ENCODE data around the gene NOTCH1. TPM values are rescaled to one million over a fixed set of nuclear protein-coding genes. Genes with fewer than 3 reads are reported as not detected.

Gene NOTCH1
- total and polyA plus RNA-seq, 9 donors = 16.7 to 39.5 (median 27.1) TPM

DNA sequence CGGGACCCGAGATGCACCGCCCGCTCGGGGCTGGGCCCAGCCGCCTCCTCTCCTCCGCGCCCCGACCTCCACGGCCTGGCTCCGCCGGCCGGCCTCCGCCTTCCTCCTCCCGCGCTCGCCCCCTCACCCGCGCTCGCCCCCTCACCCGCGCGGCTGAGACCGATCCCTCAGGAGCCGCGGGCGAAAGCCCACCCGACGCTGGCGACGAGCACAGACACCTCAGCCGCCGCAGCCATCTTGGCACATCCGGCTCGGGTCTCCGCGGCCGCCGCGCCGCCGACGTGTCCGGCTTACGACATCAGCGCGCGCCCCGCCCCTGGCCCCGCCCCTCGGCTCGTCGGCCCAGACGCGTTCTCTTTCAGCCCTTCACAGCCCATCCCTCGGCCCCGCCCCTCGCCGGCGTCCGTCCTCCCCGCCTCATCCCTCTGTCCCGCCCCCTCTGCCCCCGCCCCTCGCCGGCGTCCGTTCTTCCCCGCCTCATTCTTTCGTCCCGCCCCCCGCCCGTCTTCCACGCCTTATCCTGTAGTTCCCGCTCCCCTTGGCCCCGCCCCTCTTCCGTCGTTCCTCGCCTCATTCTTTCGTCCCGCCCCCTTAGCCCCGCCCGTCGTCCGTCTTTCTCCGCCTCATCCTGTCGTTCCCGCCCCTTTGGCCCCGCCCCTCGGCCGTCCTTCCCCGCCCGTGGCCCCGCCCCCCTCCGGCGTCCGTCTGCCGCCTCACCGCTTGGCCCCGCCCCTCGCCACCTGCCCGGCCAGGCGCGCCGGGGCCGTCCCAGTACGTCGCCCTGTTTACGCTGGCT lies 62.9 kb downstream of the NOTCH1 start, which contains the start of gene SEC16A:
SEC16A (minus strand) TSS at position 248 of the 796 bp plus-strand sequence. CDS start 5,425 bp downstream, outside the sequence.
- Histone ChIP-seq H3K36me3 (ENCODE audit: control insufficient read depth, insufficient read depth, low read length) (peaks cover 5% of the 10 kb centered on the region), H3K27ac (ENCODE audit: low read length) (peak within 1 kb of the TSS; percentile 100), H3K27me3 (ENCODE audit: control insufficient read depth, insufficient read depth, low read length) (no peaks in the 10 kb centered on the region), H3K4me3 (ENCODE audit: low read length) (peak within 1 kb of the TSS; percentile 80), H3K9me3 (replicated peaks; ENCODE audit: control insufficient read depth, low read depth, low read length) (no peaks in the 10 kb centered on the region), H3K4me1 (ENCODE audit: control insufficient read depth, insufficient read depth, low read length) (peaks cover 23% of the 10 kb centered on the region)
- WGBS (ENCODE audit: insufficient coverage) = under 1% methylated on average over 78 of the region's 109 CpGs
- peak; percentile 99 for DNase-seq

DNA sequence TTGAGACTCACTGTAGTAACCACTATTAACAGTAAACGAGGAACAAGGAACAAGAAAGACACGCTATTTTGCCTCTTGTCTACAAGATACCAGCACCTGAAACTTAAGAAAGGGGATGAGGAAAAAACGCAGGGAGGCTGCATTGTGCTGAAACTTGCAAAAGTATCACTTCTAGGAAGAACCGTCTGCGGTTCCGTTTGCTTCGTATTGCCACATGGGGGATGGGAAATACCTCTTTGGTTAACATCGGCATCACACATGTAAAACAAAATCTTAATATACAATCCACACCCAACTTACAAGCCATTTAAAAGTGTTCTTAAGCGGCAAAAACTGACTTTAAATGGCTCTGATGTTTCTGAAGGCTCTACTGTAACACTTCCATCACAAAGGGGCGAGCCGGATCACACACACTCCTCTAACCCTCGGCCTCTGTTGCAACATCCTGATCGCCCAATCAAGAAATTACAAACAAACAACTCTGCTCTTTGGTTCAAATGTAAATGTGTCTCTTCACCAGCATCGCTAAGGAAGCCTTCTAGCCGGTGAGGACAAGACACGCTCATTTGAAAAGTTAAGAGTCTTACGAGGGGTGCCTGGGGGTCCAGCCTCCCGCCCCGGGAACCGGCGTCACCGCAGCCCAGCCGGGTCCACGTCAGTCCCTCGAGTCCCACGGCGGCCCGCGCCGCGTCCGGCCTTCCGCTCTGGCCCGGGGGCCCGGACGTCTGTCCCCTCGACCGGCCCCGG lies 63.6 kb downstream of the NOTCH1 start:
- peak; percentile 62 for DNase-seq
- H3K9me3 ChIP-seq (replicated peaks; ENCODE audit: control insufficient read depth, low read depth, low read length) = no peaks in the 10 kb centered on the region
- H3K4me3 ChIP-seq (ENCODE audit: low read length) = peak overlapping the region; percentile 80
- no peaks in the 10 kb centered on the region for H3K27me3 ChIP-seq (ENCODE audit: control insufficient read depth, insufficient read depth, low read length)
- H3K36me3 ChIP-seq (ENCODE audit: control insufficient read depth, insufficient read depth, low read length) = peaks cover 12% of the 10 kb centered on the region
- 0% methylated on average over 31 of the region's 39 CpGs for WGBS (ENCODE audit: insufficient coverage)
- H3K4me1 ChIP-seq (ENCODE audit: control insufficient read depth, insufficient read depth, low read length) = peaks cover 23% of the 10 kb centered on the region
- peak overlapping the region; percentile 94 for H3K27ac ChIP-seq (ENCODE audit: low read length)

DNA sequence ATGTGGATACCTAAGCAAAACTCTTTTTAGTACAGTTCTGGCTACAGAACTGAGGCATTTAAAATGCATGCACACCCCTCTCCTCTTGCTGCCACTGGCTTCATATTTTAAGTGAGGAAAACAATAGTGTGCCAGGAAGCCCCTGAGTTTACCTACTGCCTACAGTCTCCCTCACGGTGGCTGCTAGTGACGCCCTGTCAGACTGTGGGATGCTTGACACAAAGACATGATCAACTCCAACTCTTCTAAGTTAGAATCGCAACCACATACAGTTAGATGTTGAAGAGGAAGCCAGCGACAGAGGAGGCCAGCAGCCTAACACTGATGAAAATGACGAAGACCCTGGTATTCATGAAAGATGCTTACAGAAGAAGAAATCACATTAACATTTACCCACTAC lies 64.3 kb downstream of the NOTCH1 start:
- peak overlapping the region; percentile 80 for H3K4me3 ChIP-seq (ENCODE audit: low read length)
- peaks cover 23% of the 10 kb centered on the region for H3K4me1 ChIP-seq (ENCODE audit: control insufficient read depth, insufficient read depth, low read length)
- peak overlapping the region; percentile 94 for H3K27ac ChIP-seq (ENCODE audit: low read length)
- DNase-seq = no peak
- H3K36me3 ChIP-seq (ENCODE audit: control insufficient read depth, insufficient read depth, low read length) = peaks cover 19% of the 10 kb centered on the region
- WGBS (ENCODE audit: insufficient coverage) = no CpG with 5 or more reads among the region's 5 CpGs
- H3K9me3 ChIP-seq (replicated peaks; ENCODE audit: control insufficient read depth, low read depth, low read length) = no peaks in the 10 kb centered on the region
- no peaks in the 10 kb centered on the region for H3K27me3 ChIP-seq (ENCODE audit: control insufficient read depth, insufficient read depth, low read length)

DNA sequence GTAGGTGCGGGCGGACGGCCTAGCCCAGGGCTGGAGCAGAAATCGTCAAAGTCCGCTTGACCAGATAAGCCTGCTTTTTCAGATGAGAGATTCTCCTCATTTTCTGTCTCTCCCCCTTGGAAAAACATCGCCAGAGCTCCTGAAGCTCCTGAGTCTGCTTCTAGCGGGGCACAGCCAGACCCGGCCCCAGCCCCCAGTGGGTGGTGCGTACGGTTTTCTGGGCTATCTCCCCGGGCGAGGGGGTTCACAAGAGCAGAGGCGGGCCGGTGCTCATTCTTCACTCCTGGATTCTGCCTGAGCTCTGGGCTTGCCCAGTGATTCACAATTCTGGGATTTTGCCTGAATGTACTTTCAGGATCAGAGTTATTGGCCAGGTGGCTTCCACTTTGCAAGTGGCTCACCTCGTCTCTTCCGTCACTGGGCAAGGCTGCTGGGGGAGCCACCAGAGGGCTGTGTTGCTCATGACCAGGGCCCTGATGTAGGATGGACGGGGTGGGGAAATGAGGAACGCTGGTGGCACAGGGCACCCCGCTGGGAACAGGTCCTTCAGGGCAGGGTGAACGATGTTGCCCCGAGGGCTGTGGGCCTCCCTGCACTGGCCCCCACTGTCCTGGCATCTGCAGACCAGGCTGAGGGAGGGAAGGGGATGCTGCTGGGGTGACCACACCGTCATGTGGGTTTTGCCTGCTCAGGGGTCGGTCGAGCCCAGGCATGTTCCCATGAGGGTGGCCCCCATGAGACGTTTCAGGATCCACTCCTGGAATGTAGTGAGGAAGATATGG lies 69.3 kb downstream of the NOTCH1 start:
- no peaks in the 10 kb centered on the region for H3K9me3 ChIP-seq (replicated peaks; ENCODE audit: control insufficient read depth, low read depth, low read length)
- no peaks in the 10 kb centered on the region for H3K27me3 ChIP-seq (ENCODE audit: control insufficient read depth, insufficient read depth, low read length)
- H3K4me1 ChIP-seq (ENCODE audit: control insufficient read depth, insufficient read depth, low read length) = peaks cover 4% of the 10 kb centered on the region
- no peak for DNase-seq
- WGBS (ENCODE audit: insufficient coverage) = 88% methylated on average over 15 of the region's 25 CpGs
- no peak overlapping the region for H3K27ac ChIP-seq (ENCODE audit: low read length)
- no peak overlapping the region for H3K4me3 ChIP-seq (ENCODE audit: low read length)
- H3K36me3 ChIP-seq (ENCODE audit: control insufficient read depth, insufficient read depth, low read length) = peaks cover 69% of the 10 kb centered on the region

DNA sequence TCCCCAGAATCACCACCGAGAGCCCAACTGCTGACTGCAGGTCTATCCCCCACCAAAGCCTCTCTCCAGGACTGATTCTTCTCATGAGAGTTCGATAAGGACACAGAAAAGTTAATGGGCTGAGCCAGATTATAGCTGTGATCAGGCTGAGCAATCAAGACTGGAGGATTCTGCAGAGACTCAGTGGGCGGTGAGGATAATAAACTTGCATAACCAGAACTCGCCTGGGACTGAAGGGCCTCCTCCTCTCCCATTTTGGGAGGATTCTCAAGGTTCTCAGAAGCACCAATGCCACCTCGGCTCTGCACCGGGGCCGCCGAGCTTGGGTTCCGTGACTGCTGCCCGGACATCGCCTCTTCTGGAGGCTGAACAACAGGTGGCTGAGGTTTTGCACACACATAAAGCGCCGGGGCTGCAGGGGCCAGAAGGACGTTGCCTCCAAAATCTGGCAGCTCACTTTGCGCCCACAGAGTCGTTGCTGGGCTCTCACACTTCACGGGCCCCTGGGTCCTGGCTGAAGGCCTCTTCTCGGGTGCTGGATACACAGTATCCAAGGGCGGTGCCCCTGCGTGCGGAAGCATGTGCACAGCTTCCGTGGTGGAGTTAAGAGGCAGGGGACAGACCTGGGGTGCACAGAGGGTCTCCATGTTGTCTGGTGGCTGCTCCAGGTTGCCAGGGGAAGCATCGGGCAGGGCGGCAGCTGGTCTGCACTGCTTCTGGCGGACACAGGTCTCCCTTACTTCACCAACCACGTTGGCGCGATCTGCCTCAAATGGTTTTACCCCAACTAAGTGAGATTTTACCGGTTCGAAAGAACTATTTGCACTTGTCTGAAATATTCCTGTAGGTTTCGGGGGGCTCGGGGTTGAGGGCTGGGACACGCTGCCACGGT lies 70.6 kb downstream of the NOTCH1 start:
- no peak for DNase-seq
- H3K27ac ChIP-seq (ENCODE audit: low read length) = no peak overlapping the region
- H3K36me3 ChIP-seq (ENCODE audit: control insufficient read depth, insufficient read depth, low read length) = peaks cover 82% of the 10 kb centered on the region
- H3K4me3 ChIP-seq (ENCODE audit: low read length) = no peak overlapping the region
- no peaks in the 10 kb centered on the region for H3K27me3 ChIP-seq (ENCODE audit: control insufficient read depth, insufficient read depth, low read length)
- no peaks in the 10 kb centered on the region for H3K4me1 ChIP-seq (ENCODE audit: control insufficient read depth, insufficient read depth, low read length)
- 96% methylated on average over 32 of the region's 34 CpGs for WGBS (ENCODE audit: insufficient coverage)
- H3K9me3 ChIP-seq (replicated peaks; ENCODE audit: control insufficient read depth, low read depth, low read length) = no peaks in the 10 kb centered on the region

DNA sequence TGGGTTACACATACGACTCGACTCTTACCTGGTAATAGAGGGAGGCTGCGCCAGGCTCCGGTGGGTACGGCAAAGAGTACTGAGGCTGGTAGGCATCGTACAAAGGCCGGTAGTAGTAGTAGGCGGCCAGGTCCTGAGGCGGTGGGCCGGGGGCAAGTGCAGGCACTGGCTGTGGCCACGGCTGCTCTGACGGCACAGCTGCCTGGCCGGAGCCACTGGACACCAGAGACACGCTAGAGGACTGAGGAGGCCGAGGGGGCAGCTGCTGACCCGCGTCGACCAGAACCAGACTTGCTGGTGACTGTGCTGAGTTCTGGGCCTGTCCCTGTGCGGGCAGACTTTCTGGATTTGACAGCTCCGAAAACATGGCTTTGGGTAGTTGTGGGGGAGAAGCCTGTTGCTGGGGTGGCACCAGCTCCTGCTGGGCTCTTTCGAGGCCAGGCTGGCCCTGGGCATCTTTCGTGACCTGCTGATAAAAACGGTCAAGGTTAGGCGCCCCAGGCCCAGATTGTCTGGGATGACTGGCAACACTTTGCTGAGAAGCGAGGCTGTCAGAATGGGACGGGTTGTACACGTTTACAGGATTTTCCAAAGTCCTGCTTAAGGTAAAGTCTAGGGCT lies 71.7 kb downstream of the NOTCH1 start:
- Histone ChIP-seq H3K36me3 (ENCODE audit: control insufficient read depth, insufficient read depth, low read length) (peaks cover 92% of the 10 kb centered on the region), H3K9me3 (replicated peaks; ENCODE audit: control insufficient read depth, low read depth, low read length) (no peaks in the 10 kb centered on the region), H3K27me3 (ENCODE audit: control insufficient read depth, insufficient read depth, low read length) (no peaks in the 10 kb centered on the region), H3K4me3 (ENCODE audit: low read length) (no peak overlapping the region), H3K27ac (ENCODE audit: low read length) (no peak overlapping the region), H3K4me1 (ENCODE audit: control insufficient read depth, insufficient read depth, low read length) (no peaks in the 10 kb centered on the region)
- no peak for DNase-seq
- WGBS (ENCODE audit: insufficient coverage) = 90% methylated on average over 27 of the region's 27 CpGs

DNA sequence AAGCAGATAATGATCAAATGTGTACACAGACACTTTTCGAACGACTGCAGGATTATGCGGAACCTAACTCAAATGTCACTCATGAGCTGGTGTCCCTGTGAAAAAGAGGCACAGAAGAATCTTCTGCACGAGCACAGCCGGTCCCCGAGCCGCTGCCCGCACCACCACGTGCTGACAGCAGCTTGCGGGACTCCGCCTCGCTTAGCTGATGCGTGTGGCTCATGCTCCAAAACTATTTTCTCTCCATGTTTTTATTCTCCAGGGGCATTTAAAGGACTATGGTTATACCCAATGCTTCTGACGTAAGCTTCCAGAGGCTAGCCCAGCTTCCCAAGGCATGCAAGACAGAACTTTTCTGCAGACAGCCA lies 72.5 kb downstream of the NOTCH1 start:
- WGBS (ENCODE audit: insufficient coverage) = 84% methylated on average over 13 of the region's 14 CpGs
- Histone ChIP-seq H3K4me1 (ENCODE audit: control insufficient read depth, insufficient read depth, low read length) (no peaks in the 10 kb centered on the region), H3K36me3 (ENCODE audit: control insufficient read depth, insufficient read depth, low read length) (peaks cover 96% of the 10 kb centered on the region), H3K4me3 (ENCODE audit: low read length) (no peak overlapping the region), H3K9me3 (replicated peaks; ENCODE audit: control insufficient read depth, low read depth, low read length) (no peaks in the 10 kb centered on the region), H3K27me3 (ENCODE audit: control insufficient read depth, insufficient read depth, low read length) (no peaks in the 10 kb centered on the region), H3K27ac (ENCODE audit: low read length) (no peak overlapping the region)
- no peak for DNase-seq

DNA sequence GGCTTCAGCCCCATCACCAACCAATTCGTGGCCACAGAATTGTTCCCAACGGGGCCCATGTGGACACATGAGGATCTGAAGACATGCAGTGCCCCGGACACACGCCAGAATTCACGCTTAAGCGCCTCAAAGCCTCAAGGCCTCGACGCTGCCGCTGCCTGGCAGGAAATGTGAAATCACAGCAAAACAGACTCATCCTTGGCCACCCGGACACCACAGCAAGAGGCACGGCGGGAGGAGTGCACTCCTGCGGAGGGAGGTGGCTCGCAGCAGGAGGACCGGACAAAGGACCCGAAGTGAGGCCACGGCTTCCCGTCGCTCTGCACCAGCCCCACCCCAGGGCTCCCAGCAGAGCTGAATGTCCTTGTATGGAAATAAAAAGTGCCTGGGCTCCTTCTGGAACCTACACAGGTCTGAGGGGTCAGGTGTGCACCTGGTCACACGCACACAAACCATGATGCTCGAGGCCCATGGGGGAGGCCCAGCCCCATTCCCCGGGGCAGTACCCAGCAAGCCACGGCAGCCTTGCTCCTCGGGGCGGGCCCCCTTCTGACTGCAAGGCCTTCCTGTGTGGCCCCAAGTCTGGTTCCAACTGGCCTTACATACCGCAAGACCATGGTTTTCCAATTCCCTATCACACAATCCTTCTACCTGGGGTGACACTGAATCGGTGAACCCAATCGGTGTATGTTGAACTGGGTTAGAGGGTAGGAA lies 73.1 kb downstream of the NOTCH1 start:
- WGBS (ENCODE audit: insufficient coverage) = 89% methylated on average over 25 of the region's 28 CpGs
- DNase-seq = no peak

More for the DNA sequence above, 73.1 kb downstream of the NOTCH1 start:
- Histone ChIP-seq H3K27me3 (ENCODE audit: control insufficient read depth, insufficient read depth, low read length) (no peaks in the 10 kb centered on the region), H3K9me3 (replicated peaks; ENCODE audit: control insufficient read depth, low read depth, low read length) (no peaks in the 10 kb centered on the region), H3K36me3 (ENCODE audit: control insufficient read depth, insufficient read depth, low read length) (peaks cover 98% of the 10 kb centered on the region), H3K4me1 (ENCODE audit: control insufficient read depth, insufficient read depth, low read length) (no peaks in the 10 kb centered on the region), H3K4me3 (ENCODE audit: low read length) (no peak overlapping the region), H3K27ac (ENCODE audit: low read length) (no peak overlapping the region)
